SU-DHL-6 (cell line): Measurements from ENCODE around the gene F3.

Experiments
- EZH2phosphoT487 ChIP-seq: fragments of 200-600 bp; sonication (generic), shearing (Covaris generic); conservative IDR thresholded peaks from 2 replicates; pipeline ENCODE4 v1.6.1; 2018; ENCODE audit warnings: mild to moderate bottlenecking, antibody characterized with exemption, low read length, moderate library complexity, mixed read lengths
- TF ChIP-seq, protein P1 (sequence below): fragments of 200-600 bp; sonication (generic); IDR thresholded peaks from one replicate; pipeline ENCODE4 v1.5.1; 2017; ENCODE audit warnings: antibody characterized with exemption, mild to moderate bottlenecking, low read length, moderate library complexity; ENCODE audit not compliant: insufficient read depth, poor library complexity, severe bottlenecking

DNA sequence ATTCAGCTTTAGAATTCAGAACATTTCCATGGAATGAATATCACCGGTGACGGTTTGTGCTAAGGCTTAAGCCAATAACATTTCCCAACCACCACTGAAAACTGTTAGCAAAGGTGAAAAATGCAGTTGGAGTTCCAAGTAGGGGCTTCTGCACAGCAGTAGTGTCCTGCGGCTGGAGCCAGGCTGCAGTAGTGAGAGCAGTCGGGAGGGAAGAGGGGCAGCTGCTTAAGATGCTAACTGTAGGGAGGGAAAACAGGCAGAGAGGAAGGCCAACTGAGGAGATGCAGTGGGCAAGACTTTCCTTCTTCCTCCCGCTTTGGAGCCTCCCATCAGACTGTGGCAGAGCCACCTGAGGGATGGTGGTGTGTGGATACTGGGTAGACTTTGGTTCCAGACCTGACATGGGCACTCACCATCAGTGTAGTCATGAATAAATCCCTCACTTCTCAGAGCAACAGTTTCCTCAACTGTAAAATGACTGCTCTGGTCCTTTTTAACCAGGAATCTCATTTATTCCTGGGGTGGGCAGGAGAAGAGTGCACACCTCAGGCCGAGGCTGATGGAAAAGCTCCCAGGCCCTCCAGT is 3.2 kb downstream of the F3 start:
- TF ChIP-seq, protein P1, sequence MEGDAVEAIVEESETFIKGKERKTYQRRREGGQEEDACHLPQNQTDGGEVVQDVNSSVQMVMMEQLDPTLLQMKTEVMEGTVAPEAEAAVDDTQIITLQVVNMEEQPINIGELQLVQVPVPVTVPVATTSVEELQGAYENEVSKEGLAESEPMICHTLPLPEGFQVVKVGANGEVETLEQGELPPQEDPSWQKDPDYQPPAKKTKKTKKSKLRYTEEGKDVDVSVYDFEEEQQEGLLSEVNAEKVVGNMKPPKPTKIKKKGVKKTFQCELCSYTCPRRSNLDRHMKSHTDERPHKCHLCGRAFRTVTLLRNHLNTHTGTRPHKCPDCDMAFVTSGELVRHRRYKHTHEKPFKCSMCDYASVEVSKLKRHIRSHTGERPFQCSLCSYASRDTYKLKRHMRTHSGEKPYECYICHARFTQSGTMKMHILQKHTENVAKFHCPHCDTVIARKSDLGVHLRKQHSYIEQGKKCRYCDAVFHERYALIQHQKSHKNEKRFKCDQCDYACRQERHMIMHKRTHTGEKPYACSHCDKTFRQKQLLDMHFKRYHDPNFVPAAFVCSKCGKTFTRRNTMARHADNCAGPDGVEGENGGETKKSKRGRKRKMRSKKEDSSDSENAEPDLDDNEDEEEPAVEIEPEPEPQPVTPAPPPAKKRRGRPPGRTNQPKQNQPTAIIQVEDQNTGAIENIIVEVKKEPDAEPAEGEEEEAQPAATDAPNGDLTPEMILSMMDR = no peak
- no peak for TF ChIP-seq EZH2phosphoT487
